HepG2 (cell line): Measurements from ENCODE around the gene NPAS2. TPM values are rescaled to one million over a fixed set of nuclear protein-coding genes. Genes with fewer than 3 reads are reported as not detected.

Experiments
- ATF1 ChIP-seq: IDR thresholded peaks from 2 replicates; pipeline ENCODE4 v1.6.1; 2016; ENCODE audit warnings: mild to moderate bottlenecking, control low read depth
- CAMTA2 ChIP-seq: sonication (generic); formaldehyde crosslinking; IDR thresholded peaks from 2 replicates; pipeline ENCODE4 v1.4.0; 2020; ENCODE audit warnings: mild to moderate bottlenecking, missing genetic modification reagents, borderline replicate concordance
- HOXA3 ChIP-seq: sonication (generic); formaldehyde crosslinking; IDR thresholded peaks from 2 replicates; pipeline ENCODE4 v1.5.0; 2020; ENCODE audit warnings: missing genetic modification reagents
- HOXA7 ChIP-seq: sonication (generic); formaldehyde crosslinking; IDR thresholded peaks from 2 replicates; pipeline ENCODE4 v1.8.1; 2022; ENCODE audit warnings: mild to moderate bottlenecking, missing genetic modification reagents, moderate library complexity
- KLF11 ChIP-seq: IDR thresholded peaks from 2 replicates; pipeline ENCODE4 v1.6.1; 2016; ENCODE audit warnings: missing compliant biosample characterization
- MAFG ChIP-seq: sonication (generic); formaldehyde crosslinking; IDR thresholded peaks from 2 replicates; pipeline ENCODE4 v1.5.1; 2020; ENCODE audit warnings: mild to moderate bottlenecking, missing genetic modification reagents
- SALL1 ChIP-seq: sonication (generic); formaldehyde crosslinking; IDR thresholded peaks from 2 replicates; pipeline ENCODE4 v1.8.0; 2022; ENCODE audit warnings: mild to moderate bottlenecking, missing genetic modification reagents
- SAP130 ChIP-seq: IDR thresholded peaks from 2 replicates; pipeline ENCODE4 v1.6.1; 2016; ENCODE audit warnings: low read depth
- SKI ChIP-seq: fragments of 450-650 bp; IDR thresholded peaks from one replicate; pipeline ENCODE4 v1.6.1; 2018; ENCODE audit warnings: mild to moderate bottlenecking; ENCODE audit not compliant: partially characterized antibody
- SMAD1 ChIP-seq: sonication (generic); formaldehyde crosslinking; IDR thresholded peaks from 2 replicates; pipeline ENCODE4 v1.4.0; 2020; ENCODE audit warnings: missing genetic modification reagents, low read depth, mild to moderate bottlenecking, borderline replicate concordance
- TBL1XR1 ChIP-seq: fragments of 150-350 bp; IDR thresholded peaks from 2 replicates; pipeline ENCODE4 v1.6.1; 2014; ENCODE audit warnings: borderline replicate concordance, low read length; ENCODE audit not compliant: partially characterized antibody
- TCF7L2 ChIP-seq: IDR thresholded peaks from 2 replicates; pipeline ENCODE4 v1.6.1; 2011; ENCODE audit warnings: mild to moderate bottlenecking, low read depth, low read length, moderate library complexity
- XRCC5 ChIP-seq: fragments of 200-400 bp; formaldehyde crosslinking; optimal IDR thresholded peaks from 2 replicates; pipeline ENCODE3; 2017; ENCODE audit warnings: mild to moderate bottlenecking, low read length
- ZNF329 ChIP-seq: sonication (generic); formaldehyde crosslinking; IDR thresholded peaks from 2 replicates; pipeline ENCODE4 v1.9.0; 2021; ENCODE audit warnings: low read depth, mild to moderate bottlenecking, missing genetic modification reagents
- ZNF510 ChIP-seq: sonication (generic); formaldehyde crosslinking; IDR thresholded peaks from 2 replicates; pipeline ENCODE4 v1.4.0; 2020; ENCODE audit warnings: low read depth, mild to moderate bottlenecking, missing genetic modification reagents
- ZNF550 ChIP-seq: sonication (generic); formaldehyde crosslinking; IDR thresholded peaks from 2 replicates; pipeline ENCODE4 v1.4.0; 2020; ENCODE audit warnings: mild to moderate bottlenecking, missing genetic modification reagents, borderline replicate concordance
- ZNF616 ChIP-seq: sonication (generic); formaldehyde crosslinking; IDR thresholded peaks from 2 replicates; pipeline ENCODE4 v1.5.0; 2020; ENCODE audit warnings: low read depth, mild to moderate bottlenecking, missing genetic modification reagents
- ZNF629 ChIP-seq: sonication (generic); formaldehyde crosslinking; conservative IDR thresholded peaks from 2 replicates; pipeline ENCODE4 v1.5.0; 2020; ENCODE audit warnings: missing genetic modification reagents
- ZNF674 ChIP-seq: sonication (generic); formaldehyde crosslinking; IDR thresholded peaks from 2 replicates; pipeline ENCODE4 v1.5.0; 2020; ENCODE audit warnings: low read depth, mild to moderate bottlenecking, missing genetic modification reagents
- ZNF749 ChIP-seq: sonication (generic); formaldehyde crosslinking; IDR thresholded peaks from 2 replicates; pipeline ENCODE4 v1.8.0; 2022; ENCODE audit warnings: mild to moderate bottlenecking, missing genetic modification reagents, moderate library complexity, borderline replicate concordance
- polyA plus RNA-seq, 8 experiments: library from polyadenylated mRNA; depleted of rRNA in 3 of 8; stranded (reverse) in 7 of 8; unstranded in 1 of 8; fragments of >200 nt; fragmentation: Illumina TruSeq in 4 of 8; extraction: Trizol in 4 of 8; gene quantifications; 2 replicates each; pipeline versions ENCODE4 v1.2.1 to v1.2.3, GENCODE V29; 2011 to 2016; ENCODE audit warnings: low read depth in 4 of 8, missing spikeins in 1 of 8, mixed read lengths in 1 of 8; ENCODE audit not compliant: insufficient read depth in 1 of 8
- total RNA-seq, 5 experiments: library from RNA; depleted of rRNA; stranded (reverse); fragments of >200 nt; fragmentation: Illumina TruSeq; extraction: Trizol; gene quantifications; 2 replicates each; pipeline ENCODE4 v1.2.3, GENCODE V29; 2016; ENCODE audit warnings: low read depth in 1 of 5
- TF ChIP-seq, protein P1 (sequence below): IDR thresholded peaks from 2 replicates; pipeline ENCODE4 v1.6.1; 2016; ENCODE audit warnings: mild to moderate bottlenecking, missing biosample characterization, missing genetic modification reagents
- TF ChIP-seq, protein P2 (sequence below): IDR thresholded peaks from 2 replicates; pipeline ENCODE4 v1.4.0; 2020; ENCODE audit warnings: mild to moderate bottlenecking, missing genetic modification reagents
- TF ChIP-seq, protein P3 (sequence below), 2 experiments: sonication (generic) in 1 of 2; formaldehyde crosslinking in 1 of 2; IDR thresholded peaks; 2 replicates each; pipeline versions ENCODE4 v1.4.0 to v1.6.1; 2018 to 2020; ENCODE audit warnings: missing genetic modification reagents in 2 of 2, borderline replicate concordance in 1 of 2, low read depth in 1 of 2, mild to moderate bottlenecking in 1 of 2, missing biosample characterization in 1 of 2

The NPAS2 gene
- total and polyA plus RNA-seq, 2 of the 13 experiments (the other 11 are each of a cell fraction or from before 2014, with no cell fraction given), result 14.8 to 37.5 TPM

DNA sequence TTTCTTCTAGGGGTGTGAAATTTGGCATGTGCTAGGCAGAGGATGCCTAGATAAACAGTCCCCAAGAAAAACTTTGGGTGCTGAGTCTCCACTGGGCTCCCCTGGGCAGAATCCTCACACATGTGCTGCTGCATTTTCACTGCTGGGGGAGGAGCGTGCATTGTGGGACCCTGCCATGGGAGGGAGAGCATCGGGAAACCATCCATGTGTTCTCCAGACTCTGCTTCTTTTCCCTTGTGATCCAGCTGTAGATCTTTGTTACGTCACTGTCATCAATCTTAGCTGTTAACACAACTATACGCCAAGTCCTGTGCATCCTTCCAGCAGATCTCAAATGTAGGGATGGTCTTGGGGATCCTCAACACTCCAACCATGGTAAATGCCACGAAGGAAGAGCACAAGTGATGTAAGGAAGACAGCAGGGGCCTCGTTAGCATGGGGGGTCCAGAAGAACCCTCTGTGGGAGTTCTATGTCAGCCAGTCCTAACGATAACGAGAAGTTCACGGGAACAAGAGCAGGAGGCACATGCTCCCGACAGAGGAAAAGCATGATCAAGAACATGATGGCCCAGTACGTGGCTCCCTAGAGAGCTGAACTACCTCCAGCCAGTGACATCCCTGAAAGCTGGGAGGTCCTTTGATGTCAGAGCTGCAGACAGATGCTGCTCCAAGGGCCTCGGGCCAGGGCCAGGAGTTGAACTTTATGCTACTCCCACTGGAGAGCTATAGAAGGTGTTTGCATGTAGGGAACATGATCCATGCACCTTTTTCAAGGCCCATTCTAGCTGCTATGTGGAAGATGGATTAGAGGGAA lies 41.1 kb upstream of the NPAS2 start (continued):
- TF ChIP-seq, protein P1, sequence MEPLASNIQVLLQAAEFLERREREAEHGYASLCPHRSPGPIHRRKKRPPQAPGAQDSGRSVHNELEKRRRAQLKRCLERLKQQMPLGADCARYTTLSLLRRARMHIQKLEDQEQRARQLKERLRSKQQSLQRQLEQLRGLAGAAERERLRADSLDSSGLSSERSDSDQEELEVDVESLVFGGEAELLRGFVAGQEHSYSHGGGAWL (CRISPR knock-in tag), result no peak
- peak; percentile 78 for TF ChIP-seq SALL1 (CRISPR knock-in tag)
- 0 out of 2 replicates have a peak, but pooled peaks have one; percentile 31 for TF ChIP-seq ZNF616 (CRISPR knock-in tag)
- 0 out of 2 replicates have a peak, but pooled peaks have one; percentile 15 for TF ChIP-seq ZNF629 (CRISPR knock-in tag)
- no peak for TF ChIP-seq ZNF550 (CRISPR knock-in tag)
- no peak for TF ChIP-seq TBL1XR1
- TF ChIP-seq CAMTA2 (CRISPR knock-in tag), result no peak
- TF ChIP-seq, protein P2, sequence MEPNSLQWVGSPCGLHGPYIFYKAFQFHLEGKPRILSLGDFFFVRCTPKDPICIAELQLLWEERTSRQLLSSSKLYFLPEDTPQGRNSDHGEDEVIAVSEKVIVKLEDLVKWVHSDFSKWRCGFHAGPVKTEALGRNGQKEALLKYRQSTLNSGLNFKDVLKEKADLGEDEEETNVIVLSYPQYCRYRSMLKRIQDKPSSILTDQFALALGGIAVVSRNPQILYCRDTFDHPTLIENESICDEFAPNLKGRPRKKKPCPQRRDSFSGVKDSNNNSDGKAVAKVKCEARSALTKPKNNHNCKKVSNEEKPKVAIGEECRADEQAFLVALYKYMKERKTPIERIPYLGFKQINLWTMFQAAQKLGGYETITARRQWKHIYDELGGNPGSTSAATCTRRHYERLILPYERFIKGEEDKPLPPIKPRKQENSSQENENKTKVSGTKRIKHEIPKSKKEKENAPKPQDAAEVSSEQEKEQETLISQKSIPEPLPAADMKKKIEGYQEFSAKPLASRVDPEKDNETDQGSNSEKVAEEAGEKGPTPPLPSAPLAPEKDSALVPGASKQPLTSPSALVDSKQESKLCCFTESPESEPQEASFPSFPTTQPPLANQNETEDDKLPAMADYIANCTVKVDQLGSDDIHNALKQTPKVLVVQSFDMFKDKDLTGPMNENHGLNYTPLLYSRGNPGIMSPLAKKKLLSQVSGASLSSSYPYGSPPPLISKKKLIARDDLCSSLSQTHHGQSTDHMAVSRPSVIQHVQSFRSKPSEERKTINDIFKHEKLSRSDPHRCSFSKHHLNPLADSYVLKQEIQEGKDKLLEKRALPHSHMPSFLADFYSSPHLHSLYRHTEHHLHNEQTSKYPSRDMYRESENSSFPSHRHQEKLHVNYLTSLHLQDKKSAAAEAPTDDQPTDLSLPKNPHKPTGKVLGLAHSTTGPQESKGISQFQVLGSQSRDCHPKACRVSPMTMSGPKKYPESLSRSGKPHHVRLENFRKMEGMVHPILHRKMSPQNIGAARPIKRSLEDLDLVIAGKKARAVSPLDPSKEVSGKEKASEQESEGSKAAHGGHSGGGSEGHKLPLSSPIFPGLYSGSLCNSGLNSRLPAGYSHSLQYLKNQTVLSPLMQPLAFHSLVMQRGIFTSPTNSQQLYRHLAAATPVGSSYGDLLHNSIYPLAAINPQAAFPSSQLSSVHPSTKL (CRISPR knock-in tag), result peak; percentile 78
- TF ChIP-seq ZNF510, result no peak
- no peak for TF ChIP-seq ZNF749 (CRISPR knock-in tag)
- no peak for TF ChIP-seq TCF7L2
- no peak for TF ChIP-seq XRCC5
- peak; percentile 47; the same call in 1 of the 2 replicates for TF ChIP-seq SMAD1 (CRISPR knock-in tag)
- peak; percentile 55 for TF ChIP-seq HOXA3 (CRISPR knock-in tag)
- TF ChIP-seq SAP130 (CRISPR knock-in tag), result peak; percentile 64
- no peak for TF ChIP-seq ZNF674 (CRISPR knock-in tag)
- TF ChIP-seq ZNF329 (CRISPR knock-in tag), result no peak
- TF ChIP-seq KLF11 (CRISPR knock-in tag), result no peak
- peak; percentile 51 for TF ChIP-seq SKI
- TF ChIP-seq ATF1, result no peak
- TF ChIP-seq, protein P3, sequence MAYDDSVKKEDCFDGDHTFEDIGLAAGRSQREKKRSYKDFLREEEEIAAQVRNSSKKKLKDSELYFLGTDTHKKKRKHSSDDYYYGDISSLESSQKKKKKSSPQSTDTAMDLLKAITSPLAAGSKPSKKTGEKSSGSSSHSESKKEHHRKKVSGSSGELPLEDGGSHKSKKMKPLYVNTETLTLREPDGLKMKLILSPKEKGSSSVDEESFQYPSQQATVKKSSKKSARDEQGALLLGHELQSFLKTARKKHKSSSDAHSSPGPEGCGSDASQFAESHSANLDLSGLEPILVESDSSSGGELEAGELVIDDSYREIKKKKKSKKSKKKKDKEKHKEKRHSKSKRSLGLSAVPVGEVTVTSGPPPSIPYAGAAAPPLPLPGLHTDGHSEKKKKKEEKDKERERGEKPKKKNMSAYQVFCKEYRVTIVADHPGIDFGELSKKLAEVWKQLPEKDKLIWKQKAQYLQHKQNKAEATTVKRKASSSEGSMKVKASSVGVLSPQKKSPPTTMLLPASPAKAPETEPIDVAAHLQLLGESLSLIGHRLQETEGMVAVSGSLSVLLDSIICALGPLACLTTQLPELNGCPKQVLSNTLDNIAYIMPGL (CRISPR knock-in tag; IDR thresholded peaks at IDR 0.05; ENCODE audit: borderline replicate concordance in 1 of 2, low read depth in 1 of 2), result no peak
- no peak for TF ChIP-seq MAFG (CRISPR knock-in tag)
- 0 out of 2 replicates have a peak, but pooled peaks have one; percentile 39 for TF ChIP-seq HOXA7
